Activated CD8-positive, alpha-beta memory T cell treated with anti-CD3 and anti-CD28 coated beads, Interleukin-2, amount 50 U/mL, for 1 hour (primary cell): Measurements from ENCODE around the gene ARL4D.

ENCODE experiments used
- DNase-seq: peaks from one replicate; pipeline ENCODE4 v3.0.0-alpha.2; 2020; ENCODE audit errors: extremely low read depth

The ARL4D gene

GRCh38 chr17:43427362-43428043 is 28.7 kb downstream of the ARL4D start:
- DNase-seq: no peak

- DNase-seq: no peak
Measured at GRCh38 chr17:43428524-43428923, 29.7 kb downstream of the ARL4D start.

DNA sequence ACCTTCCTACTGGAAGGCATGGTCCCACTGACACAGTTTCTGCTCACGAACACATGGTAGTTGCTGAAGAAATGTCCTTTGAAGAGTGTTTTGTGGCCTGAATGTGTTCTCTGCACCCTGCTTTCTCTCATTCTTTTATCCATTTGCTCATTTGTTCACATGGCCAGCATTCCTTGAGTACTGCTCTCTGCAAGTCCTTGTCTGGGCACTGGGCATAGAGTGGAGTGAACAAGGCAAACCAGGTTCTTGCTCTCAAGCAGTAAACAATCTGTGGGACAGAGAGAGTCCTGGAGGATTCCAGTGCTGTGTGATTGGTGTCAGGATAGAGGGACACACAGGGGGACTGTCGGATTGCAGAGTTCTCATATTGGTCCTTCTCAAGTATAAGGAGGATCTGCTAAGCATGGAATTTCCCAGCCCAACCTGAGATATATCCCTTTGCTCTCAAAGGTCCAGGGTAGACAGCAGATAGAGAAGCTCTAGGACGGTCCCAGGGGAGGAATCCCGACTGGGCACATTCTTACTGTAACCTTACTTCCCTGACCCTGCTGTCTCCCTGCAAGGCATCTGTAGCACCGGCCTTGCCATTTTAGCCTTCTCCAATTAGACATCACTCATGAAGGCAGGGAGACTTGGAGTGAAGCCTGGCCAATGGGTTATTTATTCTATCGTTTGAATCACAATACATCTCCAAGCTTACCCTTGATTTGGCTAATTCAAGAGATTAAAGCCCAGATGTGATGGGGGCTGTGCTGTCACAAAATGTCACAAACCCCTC is 32.3 kb downstream of the ARL4D start:
- no peak for DNase-seq

DNA sequence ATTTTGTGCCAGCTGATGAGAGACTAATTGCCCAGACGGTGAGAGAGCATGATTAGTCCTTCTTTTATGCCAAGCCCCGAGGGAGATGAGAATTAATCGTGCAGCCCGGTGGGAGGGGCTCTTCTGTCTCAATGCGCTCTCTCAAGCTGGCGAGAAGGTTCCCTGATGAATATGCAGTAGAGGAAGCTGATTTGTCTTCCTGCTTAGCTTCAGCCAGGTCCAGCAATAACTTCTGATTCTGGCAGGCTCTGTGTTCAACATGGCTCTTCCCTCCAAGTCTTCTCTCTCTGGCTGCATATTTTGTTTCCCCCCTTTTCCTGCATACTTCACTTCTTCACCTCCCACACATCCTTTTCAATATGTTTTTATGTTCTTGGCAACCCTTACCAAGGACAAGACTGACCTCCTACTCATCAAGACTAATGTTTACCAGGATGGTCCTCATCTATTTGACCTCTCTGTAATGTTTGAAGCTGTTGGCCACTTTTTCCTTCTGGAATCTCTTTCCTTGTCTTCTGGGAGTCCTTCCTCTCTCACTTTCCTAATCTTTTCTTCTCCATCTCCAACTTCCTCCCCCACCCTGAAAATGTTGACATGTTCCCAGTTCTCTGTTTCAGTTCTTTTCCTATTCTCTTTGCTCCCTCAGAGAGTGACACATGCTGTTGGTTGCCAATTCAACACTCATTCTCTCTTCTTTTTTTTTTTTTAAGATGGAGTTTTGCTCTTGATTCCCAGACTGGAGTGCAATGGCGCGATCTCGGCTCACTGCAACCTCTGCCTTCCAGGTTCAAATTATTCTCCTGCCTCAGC is 33.1 kb downstream of the ARL4D start:
- DNase-seq: no peak

DNA sequence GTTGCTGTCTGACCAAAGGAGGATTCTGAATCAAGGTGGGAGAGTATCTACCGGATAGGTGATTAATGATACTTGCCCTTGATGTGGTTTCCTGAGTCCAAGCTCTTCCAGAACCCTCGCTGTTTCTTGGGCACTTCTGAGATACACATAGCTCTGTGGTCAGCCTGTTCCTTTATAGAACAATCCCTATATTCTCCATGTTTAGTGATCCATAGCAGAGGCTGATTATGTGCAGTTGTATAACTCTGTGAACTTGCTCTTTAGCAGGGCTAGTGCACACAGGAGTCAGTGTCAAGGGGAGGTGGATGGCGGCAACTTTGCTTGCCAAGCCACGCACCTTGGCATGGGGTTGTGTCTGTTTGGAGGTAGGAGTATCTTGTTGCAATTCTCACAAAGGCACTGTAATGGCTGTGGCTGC is 36.1 kb downstream of the ARL4D start:
- DNase-seq: no peak

DNA sequence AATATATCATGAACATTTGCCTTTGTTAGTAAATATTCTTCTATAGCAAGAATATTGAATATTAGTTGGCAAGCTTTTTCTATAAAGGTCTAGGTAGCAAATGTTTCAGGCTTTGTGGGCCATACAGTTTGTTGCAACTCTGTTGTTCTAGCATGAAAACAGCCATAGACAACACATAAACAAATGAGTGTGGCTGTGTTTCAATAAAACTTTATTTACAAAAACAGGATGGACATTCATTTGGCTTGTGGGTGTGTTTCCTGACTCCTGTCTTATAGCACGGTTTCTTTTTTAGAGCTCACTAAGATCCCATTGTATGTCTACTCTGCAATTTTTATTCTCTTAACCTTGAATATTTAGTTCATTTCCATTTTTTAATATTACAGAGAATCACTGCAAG is 39.0 kb downstream of the ARL4D start:
- no peak for DNase-seq

GRCh38 chr17:43438626-43439025 is 39.8 kb downstream of the ARL4D start:
- DNase-seq: no peak

- no peak for DNase-seq
Measured at GRCh38 chr17:43439041-43439440, 40.2 kb downstream of the ARL4D start.

DNA sequence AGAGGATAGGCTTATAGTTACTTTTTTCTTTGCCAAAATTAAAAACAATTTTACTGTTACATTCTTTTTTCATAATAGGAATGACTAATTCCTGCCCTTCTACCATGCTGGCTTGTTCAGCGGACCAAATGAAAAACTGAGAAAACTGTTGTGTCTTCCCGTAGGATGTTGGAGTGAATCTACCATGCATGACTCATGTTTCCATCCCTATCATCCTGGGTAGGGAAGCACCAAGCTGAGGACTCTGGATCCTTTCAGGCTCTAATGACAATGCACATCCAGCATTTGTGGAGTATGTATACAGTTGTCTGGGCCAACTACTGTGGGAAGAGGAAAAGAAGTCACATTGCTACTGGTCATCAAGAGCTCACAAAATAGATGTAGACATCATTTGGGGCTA is 43.9 kb downstream of the ARL4D start:
- no peak for DNase-seq

DNA sequence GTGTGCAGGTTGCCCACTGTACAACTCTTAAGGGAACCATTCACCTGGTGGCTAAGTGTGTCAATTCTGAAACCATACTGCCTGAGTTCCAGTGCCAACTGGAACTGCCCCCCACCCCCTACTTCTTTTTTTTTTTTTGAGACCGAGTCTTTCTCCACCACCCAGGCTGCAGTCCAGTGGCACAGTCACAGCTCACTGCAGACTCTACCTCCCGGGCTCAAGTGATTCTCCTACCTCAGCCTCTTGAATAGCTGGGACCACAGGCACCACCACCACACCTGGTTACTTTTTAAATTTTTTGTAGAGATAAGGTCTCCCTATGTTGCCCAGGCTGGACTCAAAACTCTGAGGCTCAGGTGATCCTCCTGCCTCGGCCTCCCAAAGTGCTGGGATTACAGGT is 44.6 kb downstream of the ARL4D start:
- DNase-seq: no peak

DNA sequence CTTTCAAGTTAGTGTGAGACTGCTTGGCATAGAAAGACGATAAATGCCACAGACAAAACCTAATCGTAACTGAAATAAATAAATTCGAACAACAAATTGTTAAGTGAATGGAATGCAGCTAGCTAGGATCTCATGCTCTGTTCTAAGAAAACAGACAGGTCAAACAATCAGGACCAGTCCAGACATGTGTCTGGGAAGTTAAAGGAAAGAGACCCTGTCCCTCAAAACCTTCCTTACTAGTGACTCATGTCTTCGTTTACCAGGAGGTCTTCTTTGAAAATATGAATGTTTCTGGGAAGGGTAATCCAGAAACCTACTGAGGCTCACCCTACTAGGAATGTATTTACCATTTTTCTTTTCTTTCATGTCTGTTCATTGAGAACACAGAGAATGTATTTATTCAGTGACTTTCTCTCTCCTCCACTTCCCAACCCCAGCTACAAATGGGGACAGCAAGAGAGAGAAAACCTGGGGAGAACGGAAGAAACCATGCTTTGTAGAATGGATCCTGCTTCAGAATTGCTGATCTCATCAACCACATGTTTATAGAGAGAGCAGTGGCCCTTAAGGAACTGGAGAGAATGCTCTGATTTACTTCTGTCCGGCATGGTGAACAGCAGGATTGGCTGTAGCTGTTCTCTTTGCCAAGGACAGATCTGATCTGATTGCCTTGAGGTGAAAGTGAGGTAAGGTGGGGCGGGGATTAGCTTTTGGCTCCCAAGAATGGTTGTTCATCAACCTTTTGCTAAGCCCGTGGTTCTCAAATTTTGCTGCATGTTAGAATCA is 45.6 kb downstream of the ARL4D start:
- DNase-seq: no peak

GRCh38 chr17:43445009-43445589 is 46.3 kb downstream of the ARL4D start:
- DNase-seq: no peak

DNA sequence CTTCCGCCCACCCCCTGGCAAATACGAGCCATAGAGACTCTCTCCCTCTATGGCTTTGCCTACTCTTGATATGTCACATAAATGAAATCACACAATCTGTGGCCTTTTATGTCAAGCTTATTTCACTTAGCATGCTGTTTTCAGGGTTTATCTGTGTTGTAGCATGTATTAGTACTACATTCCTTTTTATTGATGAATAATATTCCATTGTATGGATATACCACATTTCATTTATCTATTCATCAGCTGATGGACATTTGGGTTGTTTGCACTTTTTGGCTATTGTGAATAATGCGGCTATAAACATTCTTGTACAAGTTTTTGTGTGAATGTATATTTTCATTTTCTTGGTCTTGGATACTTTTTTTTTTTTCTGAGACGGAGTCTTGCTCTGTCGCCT is 48.0 kb downstream of the ARL4D start:
- DNase-seq: no peak

DNA sequence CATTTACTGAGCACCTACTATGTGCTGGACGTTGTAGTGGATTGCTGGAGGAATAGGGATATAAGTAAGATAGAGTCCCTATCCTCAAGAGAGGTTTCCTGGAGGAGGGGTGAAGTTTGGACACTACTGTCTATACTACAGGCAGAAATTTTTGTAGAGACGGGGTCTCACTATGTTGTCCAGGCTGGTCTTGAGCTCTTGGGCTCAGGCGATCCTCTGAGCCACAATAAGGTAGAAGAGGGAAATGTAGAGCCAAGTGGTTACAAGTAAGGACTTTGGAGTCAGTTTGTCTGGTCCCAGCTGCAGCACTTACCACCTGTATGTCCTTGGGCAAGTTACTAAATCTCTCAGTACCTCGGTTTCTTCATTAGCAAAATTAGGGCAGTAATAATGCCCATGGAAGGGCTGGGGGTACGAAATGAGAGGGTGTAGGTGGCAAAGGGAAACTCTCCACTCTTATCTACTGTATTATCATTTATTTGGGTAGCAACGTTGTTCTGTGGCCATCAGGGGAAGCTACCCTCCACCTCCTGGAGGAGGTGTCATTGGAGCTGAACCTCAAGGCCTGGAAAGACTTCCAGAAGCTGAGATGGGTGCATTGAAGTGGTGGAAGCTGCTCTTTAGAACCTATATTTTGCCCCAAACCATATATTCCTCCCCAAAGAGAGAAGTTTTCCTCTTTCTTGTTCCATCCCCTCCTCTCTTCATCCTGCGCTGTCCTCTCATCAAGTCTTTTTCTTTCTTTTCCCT is 50.1 kb downstream of the ARL4D start:
- no peak for DNase-seq

DNA sequence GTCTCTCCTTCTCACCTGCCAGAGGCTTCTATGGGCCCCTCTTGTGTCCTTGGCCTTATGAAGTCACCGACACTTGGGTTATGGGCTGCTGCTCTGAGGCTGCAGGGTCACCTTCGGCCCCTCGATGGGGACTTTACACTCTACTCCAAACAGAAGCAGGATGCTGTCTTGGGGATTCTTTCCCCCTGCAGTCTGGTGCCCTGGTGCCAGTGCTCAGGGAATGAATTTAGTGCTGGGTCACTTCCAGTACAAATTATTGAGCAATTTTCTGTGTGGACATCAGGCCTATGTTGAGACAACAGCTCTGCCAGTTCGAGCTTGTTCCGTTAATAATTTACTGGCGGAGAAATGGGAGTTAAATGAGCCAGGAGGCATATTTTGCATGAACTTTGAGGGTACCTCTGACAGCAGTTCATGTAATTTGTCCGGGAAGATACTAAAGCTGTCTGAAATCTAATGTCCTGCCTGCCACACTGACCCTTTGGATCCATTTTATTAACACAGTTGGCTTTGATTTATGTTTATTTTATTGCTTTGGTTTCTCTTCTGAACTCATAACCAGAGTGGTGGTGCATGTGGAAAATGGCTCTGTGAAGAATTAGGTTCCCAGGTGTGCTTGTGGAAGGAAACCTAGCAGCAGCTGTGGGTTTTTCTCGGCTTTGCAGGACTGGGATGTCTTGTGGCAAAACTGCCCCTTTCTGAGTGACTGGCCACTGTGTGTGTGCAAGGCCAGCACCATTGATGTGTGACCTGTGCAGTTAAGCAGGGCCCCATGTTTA is 50.9 kb downstream of the ARL4D start:
- no peak for DNase-seq
